Progenitor cell of endocrine pancreas (in vitro differentiated cells): ENCODE results near the gene MED14. TPM values are rescaled to one million over a fixed set of nuclear protein-coding genes. Genes with fewer than 3 reads are reported as not detected.

Experiments used
- DNase-seq: peaks from one replicate; pipeline ENCODE4 v3.0.0; 2021; ENCODE audit warnings: low spot score; ENCODE audit not compliant: unreplicated experiment
- H3K27ac Mint-ChIP-seq: 2 replicates; pipeline ENCODE4 v1.8.0; 2021; ENCODE audit warnings: mild to moderate bottlenecking, moderate library complexity, mixed read lengths
- H3K27me3 Mint-ChIP-seq: 2 replicates; pipeline ENCODE4 v1.8.0; 2021; ENCODE audit warnings: mixed read lengths
- H3K36me3 Mint-ChIP-seq: 2 replicates; pipeline ENCODE4 v1.8.0; 2022; ENCODE audit warnings: mixed read lengths; ENCODE audit not compliant: insufficient read depth
- H3K4me1 Mint-ChIP-seq: 2 replicates; pipeline ENCODE4 v1.8.0; 2021; ENCODE audit warnings: low read depth, mixed read lengths
- H3K4me3 Mint-ChIP-seq: 2 replicates; pipeline ENCODE4 v1.8.0; 2021; ENCODE audit warnings: low read depth, mild to moderate bottlenecking, moderate library complexity, mixed read lengths
- H3K9me3 Mint-ChIP-seq: 2 replicates; pipeline ENCODE4 v1.8.0; 2021; ENCODE audit warnings: low read depth, mixed read lengths
- CTCF ChIP-seq: fragments of 200-600 bp; sonication (generic); IDR thresholded peaks from one replicate; pipeline ENCODE4 v1.5.0; 2021; ENCODE audit warnings: antibody characterized with exemption, mild to moderate bottlenecking; ENCODE audit not compliant: unreplicated experiment
- total RNA-seq: library from RNA; stranded (reverse); gene quantifications from 2 replicates; pipeline ENCODE4 v1.2.1, GENCODE V29; 2021

Gene MED14
- total RNA-seq, 1 donor from 2014 or later = 58.2 TPM

- Mint-ChIP-seq H3K4me1 (peaks cover 2% of the 10 kb centered on the region), H3K4me3 (no peak overlapping the region), H3K27ac (peak overlapping the region; percentile 60), H3K27me3 (no peaks in the 10 kb centered on the region), H3K9me3 (peaks cover 32% of the 10 kb centered on the region), H3K36me3 (peaks cover 14% of the 10 kb centered on the region)
- TF ChIP-seq CTCF = no peak
- no peak for DNase-seq
Observed at GRCh38 chrX:40720339-40720738, 15.0 kb downstream of the MED14 start.

GRCh38 chrX:40719731-40720130, 15.6 kb downstream of the MED14 start:
- DNase-seq = no peak
- H3K4me1 Mint-ChIP-seq = peaks cover 2% of the 10 kb centered on the region
- no peak for TF ChIP-seq CTCF
- H3K4me3 Mint-ChIP-seq = no peak overlapping the region
- H3K36me3 Mint-ChIP-seq = peaks cover 14% of the 10 kb centered on the region
- H3K9me3 Mint-ChIP-seq = peaks cover 32% of the 10 kb centered on the region
- peak overlapping the region; percentile 33 for H3K27ac Mint-ChIP-seq
- H3K27me3 Mint-ChIP-seq = no peaks in the 10 kb centered on the region

- no peak for DNase-seq
- Mint-ChIP-seq H3K4me3 (no peak overlapping the region), H3K27ac (peak overlapping the region; percentile 33), H3K4me1 (peaks cover 2% of the 10 kb centered on the region), H3K27me3 (no peaks in the 10 kb centered on the region), H3K36me3 (peaks cover 14% of the 10 kb centered on the region), H3K9me3 (peaks cover 30% of the 10 kb centered on the region)
- TF ChIP-seq CTCF = no peak
Observed at GRCh38 chrX:40719218-40719617, 16.1 kb downstream of the MED14 start.

GRCh38 chrX:40709395-40709794, 25.9 kb downstream of the MED14 start:
- no peak for TF ChIP-seq CTCF
- Mint-ChIP-seq H3K27ac (no peak overlapping the region), H3K36me3 (peaks cover 10% of the 10 kb centered on the region), H3K4me3 (no peak overlapping the region), H3K4me1 (peaks cover 1% of the 10 kb centered on the region), H3K9me3 (peaks cover 3% of the 10 kb centered on the region), H3K27me3 (no peaks in the 10 kb centered on the region)
- DNase-seq = no peak

- Mint-ChIP-seq H3K4me1 (peaks cover 1% of the 10 kb centered on the region), H3K9me3 (peaks cover 5% of the 10 kb centered on the region), H3K36me3 (peaks cover 12% of the 10 kb centered on the region), H3K27me3 (no peaks in the 10 kb centered on the region), H3K4me3 (no peak overlapping the region), H3K27ac (no peak overlapping the region)
- no peak for DNase-seq
- TF ChIP-seq CTCF = no peak
Observed at GRCh38 chrX:40705658-40706312, 29.6 kb downstream of the MED14 start.
